Measurements from ENCODE around the gene ZBED3.

DNA sequence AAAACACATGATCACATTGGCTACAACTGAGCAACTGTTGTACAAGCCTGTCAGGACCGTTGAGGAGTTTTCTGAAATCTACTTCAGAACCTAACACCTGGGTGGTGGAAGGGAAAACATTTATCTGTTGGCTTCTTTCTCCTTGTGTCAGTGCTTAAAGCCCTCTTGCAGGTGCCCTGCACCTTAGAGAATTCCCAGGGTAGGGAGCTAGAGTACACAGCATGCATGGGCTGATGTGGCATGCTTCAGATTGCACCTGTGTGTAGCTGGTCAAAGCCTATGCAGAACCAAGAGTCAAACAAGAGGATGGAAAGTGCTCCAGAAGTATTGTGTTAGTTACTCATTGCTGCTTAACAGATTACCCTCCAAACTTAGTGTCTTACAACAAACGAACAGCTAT lies 33.6 kb upstream of the ZBED3 start:
- TF ChIP-seq, protein P1, sequence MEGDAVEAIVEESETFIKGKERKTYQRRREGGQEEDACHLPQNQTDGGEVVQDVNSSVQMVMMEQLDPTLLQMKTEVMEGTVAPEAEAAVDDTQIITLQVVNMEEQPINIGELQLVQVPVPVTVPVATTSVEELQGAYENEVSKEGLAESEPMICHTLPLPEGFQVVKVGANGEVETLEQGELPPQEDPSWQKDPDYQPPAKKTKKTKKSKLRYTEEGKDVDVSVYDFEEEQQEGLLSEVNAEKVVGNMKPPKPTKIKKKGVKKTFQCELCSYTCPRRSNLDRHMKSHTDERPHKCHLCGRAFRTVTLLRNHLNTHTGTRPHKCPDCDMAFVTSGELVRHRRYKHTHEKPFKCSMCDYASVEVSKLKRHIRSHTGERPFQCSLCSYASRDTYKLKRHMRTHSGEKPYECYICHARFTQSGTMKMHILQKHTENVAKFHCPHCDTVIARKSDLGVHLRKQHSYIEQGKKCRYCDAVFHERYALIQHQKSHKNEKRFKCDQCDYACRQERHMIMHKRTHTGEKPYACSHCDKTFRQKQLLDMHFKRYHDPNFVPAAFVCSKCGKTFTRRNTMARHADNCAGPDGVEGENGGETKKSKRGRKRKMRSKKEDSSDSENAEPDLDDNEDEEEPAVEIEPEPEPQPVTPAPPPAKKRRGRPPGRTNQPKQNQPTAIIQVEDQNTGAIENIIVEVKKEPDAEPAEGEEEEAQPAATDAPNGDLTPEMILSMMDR (IDR thresholded peaks at IDR 0.05; ENCODE audit: extremely low read depth in 1 of 2, insufficient read depth in 1 of 2, low read depth in 1 of 2, low read length in 2 of 2) = no peak
- TF ChIP-seq MAX (IDR thresholded peaks at IDR 0.05; ENCODE audit: insufficient read depth, insufficient read length) (no peak), POLR2AphosphoS5 (IDR thresholded peaks at IDR 0.05; ENCODE audit: insufficient read depth, low read depth, low read length) (no peak), POLR2A (IDR thresholded peaks at IDR 0.05; ENCODE audit: low read depth, low read length) (no peak), FOS (IDR thresholded peaks at IDR 0.05; ENCODE audit: borderline replicate concordance, insufficient read depth, low read length) (no peak), GATA2 (IDR thresholded peaks at IDR 0.05; ENCODE audit: insufficient read depth, insufficient read length, low read depth, low read length) (no peak), EZH2 (IDR thresholded peaks at IDR 0.05; ENCODE audit: borderline replicate concordance, low read depth, low read length, severe bottlenecking) (no peak)

Data from endothelial cell of umbilical vein (primary cell).